GM19328 (cell line): Measurements from ENCODE around the gene GZMM.
"Not testable (repeated sequence)": the region's sequence is repeated elsewhere in the genome, so short reads cannot be mapped to it uniquely, and the experiment has no call there.

Experiments
- ATAC-seq: cut with Tn5 transposase; IDR thresholded peaks from one replicate; pipeline ENCODE4 v1.9.1; 2021; ENCODE audit warnings: mild to moderate bottlenecking, moderate library complexity; ENCODE audit not compliant: unreplicated experiment

GZMM gene

DNA sequence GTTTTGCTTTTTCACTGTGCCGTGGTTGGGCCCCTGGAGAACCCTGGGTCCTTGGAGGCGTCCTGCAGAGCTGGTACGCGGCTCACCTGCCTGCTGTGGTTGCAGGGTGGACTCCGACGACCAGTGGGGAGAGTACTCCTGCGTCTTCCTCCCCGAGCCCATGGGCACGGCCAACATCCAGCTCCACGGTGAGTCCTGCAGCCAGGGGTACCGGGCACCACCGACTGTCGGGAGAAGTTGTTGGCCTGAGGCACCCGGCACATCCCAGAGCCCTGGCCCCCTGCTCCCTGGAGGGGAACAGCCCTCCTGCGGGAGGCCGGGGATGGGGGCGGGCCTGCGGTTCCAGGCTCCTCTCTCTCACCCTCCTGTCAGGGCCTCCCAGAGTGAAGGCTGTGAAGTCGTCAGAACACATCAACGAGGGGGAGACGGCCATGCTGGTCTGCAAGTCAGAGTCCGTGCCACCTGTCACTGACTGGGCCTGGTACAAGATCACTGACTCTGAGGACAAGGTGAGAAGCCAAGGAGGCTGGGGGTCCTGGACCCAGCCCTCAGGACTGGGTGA lies 36.5 kb downstream of the GZMM start:
- no peak for ATAC-seq

GRCh38 chr19:581399-582111 lies 37.7 kb downstream of the GZMM start:
- ATAC-seq, result no peak

- no peak for ATAC-seq
Measured at GRCh38 chr19:582497-583197, 38.8 kb downstream of the GZMM start.

DNA sequence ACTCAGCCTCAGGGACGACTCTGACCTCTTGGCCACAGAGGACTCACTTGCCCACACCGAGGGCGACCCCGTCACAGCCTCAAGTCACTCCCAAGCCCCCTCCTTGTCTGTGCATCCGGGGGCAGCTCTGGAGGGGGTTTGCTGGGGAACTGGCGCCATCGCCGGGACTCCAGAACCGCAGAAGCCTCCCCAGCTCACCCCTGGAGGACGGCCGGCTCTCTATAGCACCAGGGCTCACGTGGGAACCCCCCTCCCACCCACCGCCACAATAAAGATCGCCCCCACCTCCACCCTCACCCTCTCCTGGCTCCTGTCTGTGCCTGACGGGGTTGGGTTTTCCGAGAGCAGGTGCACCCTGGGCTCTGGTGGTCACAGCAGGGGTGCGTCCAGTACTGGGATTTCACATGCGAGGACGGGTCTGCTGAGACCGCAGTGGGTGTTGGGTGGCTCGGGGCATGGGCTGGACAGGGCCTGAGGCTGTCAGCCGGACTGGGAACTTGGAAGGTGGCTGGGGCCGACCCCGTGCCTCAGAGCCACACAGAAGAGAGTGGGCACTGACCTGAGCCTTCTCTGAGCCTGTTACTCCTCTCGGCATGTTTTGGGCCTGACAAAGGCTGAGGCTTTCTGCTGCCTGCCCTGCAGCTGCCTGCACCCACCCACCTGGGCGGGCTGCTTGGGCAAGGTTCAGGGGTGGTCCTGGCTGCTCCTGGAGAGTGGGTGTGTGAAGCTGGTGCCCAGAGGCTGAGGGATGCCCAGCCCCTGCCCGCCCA lies 39.5 kb downstream of the GZMM start:
- no peak for ATAC-seq

DNA sequence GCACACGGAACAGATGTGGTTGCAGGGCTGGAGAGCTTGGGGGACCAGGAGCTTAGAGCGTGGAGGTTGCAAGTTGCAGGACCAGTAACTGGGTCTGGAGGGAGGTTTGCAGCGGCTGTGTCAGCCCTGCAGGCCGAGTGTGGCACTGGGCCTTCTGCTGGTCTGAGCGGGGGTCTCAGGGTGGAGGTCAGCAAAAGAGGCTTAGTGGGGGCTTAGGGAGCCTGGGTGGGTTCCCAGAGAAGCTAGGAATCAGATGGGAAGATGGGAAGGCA lies 40.1 kb downstream of the GZMM start:
- no peak for ATAC-seq

GRCh38 chr19:584240-585001 lies 40.6 kb downstream of the GZMM start:
- ATAC-seq, result no peak

DNA sequence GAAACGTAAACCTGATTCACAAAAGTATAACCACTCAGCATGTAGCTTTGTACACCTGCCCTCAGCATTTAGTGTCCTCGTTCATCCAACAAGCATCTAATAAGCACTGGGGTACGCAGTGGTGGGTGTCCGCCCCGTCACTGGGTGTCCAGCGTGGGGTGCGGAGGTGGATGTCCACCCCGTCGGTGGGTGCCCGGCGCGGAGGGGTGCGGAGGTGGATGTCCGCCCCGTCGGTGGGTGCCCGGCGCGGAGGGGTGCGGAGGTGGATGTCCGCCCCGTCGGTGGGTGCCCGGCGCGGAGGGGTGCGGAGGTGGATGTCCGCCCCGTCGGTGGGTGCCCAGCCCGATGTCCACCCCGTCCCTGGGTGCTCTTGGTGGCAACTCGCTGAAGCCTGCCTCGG lies 41.3 kb downstream of the GZMM start:
- ATAC-seq, result not testable (repeated sequence)

DNA sequence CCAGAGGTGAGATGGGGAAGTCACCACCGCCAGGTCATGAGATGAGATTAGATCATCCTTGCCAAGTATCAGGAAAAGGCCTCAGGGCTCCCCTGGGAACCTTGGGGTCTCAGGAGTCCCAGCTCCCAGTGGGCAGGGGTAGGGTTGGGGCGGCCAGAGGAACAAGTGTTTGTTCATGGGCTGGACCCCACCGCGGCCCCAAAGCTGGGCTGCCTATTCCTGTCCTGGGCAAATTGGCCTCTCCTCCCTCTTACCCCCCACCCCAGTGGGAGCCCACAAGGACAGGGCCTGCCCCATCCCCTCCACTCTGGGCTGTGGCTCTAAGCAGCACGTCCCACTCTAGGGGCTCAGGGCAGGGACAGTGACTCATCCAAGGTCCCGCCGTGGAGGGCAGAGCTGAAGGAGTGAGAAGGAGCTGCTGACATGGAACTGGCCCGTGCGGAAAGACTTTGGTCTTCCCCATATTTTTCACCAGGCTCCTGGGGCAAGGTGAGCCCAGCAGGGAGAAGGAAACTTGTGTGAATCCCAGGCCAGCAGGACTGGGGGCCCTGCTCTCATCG lies 41.8 kb downstream of the GZMM start:
- ATAC-seq, result no peak

DNA sequence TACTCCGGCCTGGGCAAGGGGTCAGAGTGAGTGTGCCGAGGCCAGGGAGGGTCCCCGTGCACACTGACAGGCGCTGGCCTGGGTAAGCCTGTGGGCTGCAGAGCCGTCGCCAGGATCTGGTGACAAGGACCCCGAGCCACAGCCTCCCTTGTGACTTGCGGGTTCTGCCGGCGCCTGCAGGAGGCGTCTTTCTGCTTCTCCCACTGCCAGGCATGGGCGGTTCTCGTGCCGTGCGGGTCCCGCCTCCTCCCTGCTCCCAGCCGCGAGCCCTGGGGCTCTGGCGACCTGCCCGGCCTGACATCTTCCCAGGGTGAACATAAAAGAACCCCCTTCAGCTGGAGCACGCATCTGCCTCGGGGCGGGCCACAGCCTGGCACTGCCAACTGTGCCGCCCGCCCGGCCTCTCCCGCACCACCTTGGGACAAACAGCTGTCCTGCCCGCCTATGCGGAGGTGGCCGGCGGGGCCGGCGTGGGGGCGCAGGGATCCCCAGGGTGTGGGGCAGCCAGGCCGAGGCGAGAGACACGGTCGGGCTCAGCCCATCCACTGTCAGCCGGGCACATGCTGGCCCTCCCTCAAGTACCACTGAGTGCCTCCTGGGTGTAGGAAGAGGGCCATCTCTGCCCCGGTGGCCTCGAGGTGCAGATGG lies 44.4 kb downstream of the GZMM start:
- ATAC-seq, result no peak

DNA sequence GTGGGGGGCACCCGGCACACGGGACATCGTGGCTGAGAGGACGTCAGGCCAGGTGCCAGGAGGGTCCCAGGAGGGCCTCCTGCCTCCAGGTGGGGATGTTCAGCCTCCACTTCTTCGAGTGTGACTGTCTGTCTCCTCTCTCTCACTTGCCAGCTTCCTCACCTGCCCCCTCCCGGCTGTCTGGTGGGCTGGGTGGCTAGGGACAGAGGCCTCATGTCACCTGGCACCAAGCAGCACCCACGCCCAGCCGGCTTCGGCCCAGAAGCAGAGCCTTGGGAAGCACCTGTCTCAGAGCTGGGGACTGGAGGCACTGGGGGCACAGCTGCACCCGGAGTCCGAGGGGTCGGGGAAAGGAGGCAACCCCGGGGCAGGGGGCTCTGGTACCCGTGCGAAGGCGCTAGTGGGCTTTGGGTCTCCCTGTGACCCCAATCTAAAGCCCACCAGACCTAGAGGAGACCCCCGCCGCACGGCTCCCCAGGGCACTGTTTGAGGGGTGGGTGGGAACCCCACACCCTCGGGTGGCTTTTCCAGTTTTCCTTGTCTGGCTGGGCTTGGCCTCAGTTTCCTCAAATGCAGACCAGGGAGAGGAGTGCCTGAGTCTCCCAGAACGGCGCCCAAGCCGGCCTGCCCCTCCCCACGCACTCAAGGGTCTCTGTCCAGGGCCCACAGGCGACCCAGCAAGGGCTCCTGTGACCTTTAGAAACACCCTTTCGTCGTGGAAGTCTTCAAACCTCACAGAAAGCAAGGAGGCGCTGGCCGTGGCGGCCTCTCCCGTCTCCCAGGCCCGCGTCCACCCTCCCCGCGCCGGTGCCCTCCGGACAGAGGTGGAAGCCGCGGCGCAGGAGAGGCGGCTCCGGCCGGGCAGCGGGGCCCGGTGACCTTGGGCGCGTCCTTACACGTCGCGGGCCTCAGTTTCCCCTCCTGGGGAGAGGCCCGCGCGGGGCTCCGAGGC lies 45.2 kb downstream of the GZMM start:
- ATAC-seq, result no peak

- no peak for ATAC-seq
Measured at GRCh38 chr19:589693-590395, 46.0 kb downstream of the GZMM start, which contains the start of gene HCN2. Gene HCN2, plus strand, starts transcription at chr19:589881. Its CDS starts 65 bp downstream, at chr19:589946.

DNA sequence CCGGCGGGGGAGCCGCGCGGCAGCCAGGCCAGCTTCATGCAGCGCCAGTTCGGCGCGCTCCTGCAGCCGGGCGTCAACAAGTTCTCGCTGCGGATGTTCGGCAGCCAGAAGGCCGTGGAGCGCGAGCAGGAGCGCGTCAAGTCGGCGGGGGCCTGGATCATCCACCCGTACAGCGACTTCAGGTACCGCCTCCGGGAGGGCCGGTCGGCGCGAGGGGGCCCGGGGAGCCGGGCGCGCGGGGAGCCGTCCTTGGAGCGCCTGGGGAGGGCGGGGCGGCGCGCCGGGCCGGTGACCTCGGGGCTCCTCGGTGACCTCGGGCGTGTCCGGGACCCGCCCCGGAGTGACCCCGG lies 46.5 kb downstream of the GZMM start:
- no peak for ATAC-seq

DNA sequence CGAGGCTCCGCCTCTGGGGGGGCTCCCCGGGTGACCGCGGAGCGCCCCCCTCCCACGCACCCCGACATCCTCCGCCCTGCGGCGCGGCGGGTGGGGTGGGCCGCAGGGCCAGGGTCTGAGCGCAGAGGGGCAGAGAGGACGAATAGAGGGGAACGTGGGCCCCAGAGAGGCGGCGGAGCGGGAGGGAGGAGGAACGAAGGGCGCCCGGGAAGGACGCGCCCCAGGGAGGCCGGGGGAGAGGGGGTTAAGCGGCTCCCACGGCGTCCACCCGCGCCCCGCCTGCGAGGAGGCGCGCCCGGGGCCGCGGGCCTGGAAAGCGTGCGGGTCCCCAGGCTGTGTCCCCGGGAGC lies 46.9 kb downstream of the GZMM start:
- no peak for ATAC-seq

DNA sequence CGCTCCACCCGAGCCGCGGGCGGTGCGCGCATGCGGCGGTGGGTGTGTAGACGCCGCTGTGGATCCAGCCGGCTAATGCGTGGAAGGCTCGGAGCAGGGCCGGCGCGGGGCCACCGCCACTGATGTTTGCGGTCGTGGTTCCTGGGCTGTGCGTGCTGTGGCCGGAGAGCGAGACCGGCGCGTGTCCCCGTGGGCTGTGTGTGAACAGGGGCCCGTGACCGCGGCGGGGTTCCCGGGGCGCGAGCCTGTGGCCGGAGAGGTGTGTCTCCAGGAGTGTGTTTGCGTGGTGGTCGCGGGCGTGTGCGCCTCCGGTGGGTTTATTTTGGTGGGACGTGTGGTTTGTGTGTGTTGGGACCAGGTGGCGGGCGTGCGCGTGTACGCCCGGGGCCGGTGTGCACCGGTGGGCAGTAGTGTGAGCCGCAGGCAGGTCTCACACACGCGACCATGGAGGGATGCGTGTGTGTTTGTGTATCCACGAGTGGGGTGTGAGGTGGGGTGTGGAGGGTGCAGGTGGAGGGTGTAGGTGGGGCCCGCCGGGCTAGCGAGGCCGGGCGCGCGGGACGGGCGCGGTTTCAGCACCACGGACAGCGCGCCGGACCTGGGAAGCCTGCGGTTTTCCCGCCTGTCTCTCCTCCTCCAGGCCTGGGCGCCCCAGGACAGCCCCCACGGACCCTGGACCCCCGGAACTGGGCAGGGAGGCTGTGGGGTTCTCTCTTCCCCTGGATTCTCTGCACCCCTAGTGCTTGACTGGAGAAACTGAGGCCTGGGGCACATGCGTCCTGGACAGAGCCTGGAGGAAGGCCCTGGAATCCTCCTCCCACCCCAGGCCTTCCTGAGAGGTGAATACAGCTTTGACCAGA lies 47.5 kb downstream of the GZMM start:
- ATAC-seq, result no peak

DNA sequence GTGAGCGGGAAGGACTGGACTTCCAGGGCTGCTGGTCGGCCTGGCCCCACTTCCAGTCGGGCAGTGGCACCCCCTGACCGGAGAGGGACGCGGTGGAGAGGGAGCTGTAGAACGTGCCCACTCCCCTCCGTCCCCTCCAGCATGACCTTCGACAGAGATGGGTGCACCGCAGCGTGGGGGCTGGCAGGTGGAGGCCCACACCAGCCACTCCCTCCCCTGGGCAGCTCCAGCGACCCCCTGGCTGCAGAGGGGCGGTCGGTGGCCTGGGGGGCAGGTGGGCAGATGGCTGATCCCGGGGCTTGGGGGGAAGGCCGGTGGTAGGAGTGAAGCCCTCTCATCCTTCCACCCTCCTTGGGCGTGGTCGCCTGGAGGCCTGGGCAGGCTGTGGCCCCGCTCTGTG lies 48.2 kb downstream of the GZMM start:
- no peak for ATAC-seq

- no peak for ATAC-seq
Measured at GRCh38 chr19:593055-593454, 49.2 kb downstream of the GZMM start.

GRCh38 chr19:593505-593904 lies 49.7 kb downstream of the GZMM start:
- no peak for ATAC-seq
